Astrocyte (in vitro differentiated cells and primary cell): ENCODE results near the gene FASTKD1. TPM values are rescaled to one million over a fixed set of nuclear protein-coding genes. Genes with fewer than 3 reads are reported as not detected.

Source experiments
- DNase-seq: peaks from one replicate; pipeline ENCODE4 v3.0.0-alpha.2; 2010; ENCODE audit warnings: low read depth
- FAIRE-seq: peaks from 2 replicates; lab custom pipeline; 2011; peaks lifted over from hg19 to GRCh38; lab: Jason Lieb, UNC
- H2AFZ ChIP-seq: 2 replicates; pipeline ENCODE4 v1.6.0; 2012; ENCODE audit warnings: low read depth, low read length, inconsistent platforms
- H3K27ac ChIP-seq: 2 replicates; pipeline ENCODE4 v1.5.1; 2011; ENCODE audit warnings: low read depth, low read length, inconsistent platforms
- H3K27me3 ChIP-seq: 2 replicates; pipeline ENCODE4 v1.6.0; 2011; ENCODE audit warnings: low read length, inconsistent platforms; ENCODE audit not compliant: insufficient read depth
- H3K36me3 ChIP-seq: 2 replicates; pipeline ENCODE4 v1.5.1; 2011; ENCODE audit warnings: low read length, inconsistent platforms; ENCODE audit not compliant: insufficient read depth
- H3K4me1 ChIP-seq: 2 replicates; pipeline ENCODE4 v1.5.1; 2011; ENCODE audit warnings: low read length, inconsistent platforms; ENCODE audit not compliant: insufficient read depth
- H3K4me2 ChIP-seq: 2 replicates; pipeline ENCODE4 v1.6.0; 2012; ENCODE audit warnings: low read length, inconsistent platforms
- H3K4me3 ChIP-seq: 2 replicates; pipeline ENCODE4 v1.5.1; 2011; ENCODE audit warnings: low read depth, mild to moderate bottlenecking, low read length, inconsistent platforms; ENCODE audit not compliant: insufficient read depth
- H3K79me2 ChIP-seq: 2 replicates; pipeline ENCODE4 v1.6.0; 2012; ENCODE audit warnings: mild to moderate bottlenecking, low read length, inconsistent platforms; ENCODE audit not compliant: insufficient read depth
- H3K9ac ChIP-seq: 2 replicates; pipeline ENCODE4 v1.6.0; 2012; ENCODE audit warnings: mild to moderate bottlenecking, low read length, inconsistent platforms
- H3K9me3 ChIP-seq: 2 replicates; pipeline ENCODE4 v1.5.1; 2012; ENCODE audit warnings: low read depth, mild to moderate bottlenecking, low read length, inconsistent platforms; ENCODE audit not compliant: insufficient read depth
- H4K20me1 ChIP-seq: 2 replicates; pipeline ENCODE4 v1.6.0; 2012; ENCODE audit warnings: low read length, inconsistent platforms; ENCODE audit not compliant: insufficient read depth
- H3K27ac Mint-ChIP-seq: one replicate; pipeline ENCODE4 v1.8.0; 2021; ENCODE audit warnings: mild to moderate bottlenecking, mixed read lengths; ENCODE audit not compliant: unreplicated experiment
- H3K27me3 Mint-ChIP-seq: one replicate; pipeline ENCODE4 v1.8.0; 2021; ENCODE audit warnings: low read depth, mixed read lengths; ENCODE audit not compliant: unreplicated experiment
- H3K36me3 Mint-ChIP-seq: one replicate; pipeline ENCODE4 v1.8.0; 2021; ENCODE audit warnings: low read depth, mixed read lengths; ENCODE audit not compliant: unreplicated experiment
- H3K4me1 Mint-ChIP-seq: one replicate; pipeline ENCODE4 v1.8.0; 2021; ENCODE audit warnings: low read depth, mixed read lengths; ENCODE audit not compliant: unreplicated experiment
- H3K4me3 Mint-ChIP-seq: one replicate; pipeline ENCODE4 v1.8.0; 2021; ENCODE audit warnings: mild to moderate bottlenecking, moderate library complexity, mixed read lengths; ENCODE audit not compliant: unreplicated experiment
- H3K9me3 Mint-ChIP-seq: one replicate; pipeline ENCODE4 v1.8.0; 2021; ENCODE audit warnings: mild to moderate bottlenecking, mixed read lengths; ENCODE audit not compliant: unreplicated experiment
- CTCF ChIP-seq: IDR thresholded peaks from 2 replicates; pipeline ENCODE4 v1.5.1; 2011; ENCODE audit warnings: low read depth, mild to moderate bottlenecking, inconsistent platforms, low read length, moderate library complexity; ENCODE audit not compliant: insufficient read depth
- EZH2 ChIP-seq: IDR thresholded peaks from 2 replicates; pipeline ENCODE4 v1.6.1; 2012; ENCODE audit warnings: mild to moderate bottlenecking, low read length, inconsistent platforms; ENCODE audit not compliant: insufficient read depth
- total RNA-seq: library from RNA; stranded (reverse); gene quantifications from 2 replicates; pipeline ENCODE4 v1.2.1, GENCODE V29; 2021

FASTKD1 gene
- total RNA-seq, 1 donor from 2014 or later, result 37.3 TPM

GRCh38 chr2:169512525-169512924 is 61.1 kb downstream of the FASTKD1 start:
- Histone ChIP-seq H3K9me3 (no peaks in the 10 kb centered on the region), H3K4me2 (no peak overlapping the region), H3K79me2 (no peaks in the 10 kb centered on the region), H3K27ac (no peak overlapping the region), H3K4me1 (peaks cover 5% of the 10 kb centered on the region), H3K36me3 (no peaks in the 10 kb centered on the region), H3K9ac (no peak overlapping the region), H3K4me3 (no peak overlapping the region), H2AFZ (no peak overlapping the region), H3K27me3 (no peaks in the 10 kb centered on the region), H4K20me1 (no peaks in the 10 kb centered on the region)
- TF ChIP-seq CTCF, result no peak
- TF ChIP-seq EZH2, result no peak
- Mint-ChIP-seq H3K27ac (no peak overlapping the region), H3K4me3 (no peak overlapping the region), H3K9me3 (no peaks in the 10 kb centered on the region), H3K36me3 (no peaks in the 10 kb centered on the region), H3K27me3 (no peaks in the 10 kb centered on the region), H3K4me1 (peaks cover 1% of the 10 kb centered on the region)
- DNase-seq (peak; percentile 14), FAIRE-seq (no peak)

- no peak overlapping the region for H3K9ac ChIP-seq
- H3K36me3 ChIP-seq, result no peaks in the 10 kb centered on the region
- no peak overlapping the region for H3K27ac Mint-ChIP-seq
Measured at GRCh38 chr2:169511818-169512217, 61.8 kb downstream of the FASTKD1 start.

More at GRCh38 chr2:169511818-169512217, 61.8 kb downstream of the FASTKD1 start:
- peaks cover 1% of the 10 kb centered on the region for H3K4me1 Mint-ChIP-seq
- Histone ChIP-seq H3K27me3 (no peaks in the 10 kb centered on the region), H4K20me1 (no peaks in the 10 kb centered on the region), H2AFZ (no peak overlapping the region), H3K9me3 (no peaks in the 10 kb centered on the region), H3K4me1 (peaks cover 10% of the 10 kb centered on the region), H3K79me2 (no peaks in the 10 kb centered on the region), H3K4me2 (no peak overlapping the region), H3K27ac (no peak overlapping the region), H3K4me3 (no peak overlapping the region)
- no peak for FAIRE-seq
- H3K4me3 Mint-ChIP-seq, result no peak overlapping the region
- TF ChIP-seq EZH2 (no peak), CTCF (no peak)
- H3K27me3 Mint-ChIP-seq, result no peaks in the 10 kb centered on the region
- no peaks in the 10 kb centered on the region for H3K36me3 Mint-ChIP-seq
- no peak for DNase-seq
- H3K9me3 Mint-ChIP-seq, result no peaks in the 10 kb centered on the region
